HCT116 (cell line): ENCODE data around the gene MED13L. TPM values are rescaled to one million over a fixed set of nuclear protein-coding genes. Genes with fewer than 3 reads are reported as not detected.

Experiments used
- ATAC-seq: fragments of 200-7000 bp; cut with Tn5 transposase; 2 replicates; pipeline ENCODE4 v1.9.1; 2020; ENCODE audit warnings: mild to moderate bottlenecking, moderate library complexity
- BruUV-seq: library from RNA; stranded (reverse); fragments of 400-500 nt; replicated peaks from 2 replicates; lab custom pipeline; 2021; lab: Mats Ljungman, UMichigan
- CTCF ChIA-PET: fragments of 300-600 bp; sonication (Branson Sonifier 250); formaldehyde crosslinking; loops from one replicate; lab custom pipeline; 2021; ENCODE audit warnings: antibody characterized with exemption; lab: Charles Lee
- POLR2A ChIA-PET: fragments of 300-600, 350-600 bp; sonication (Branson Sonifier 250); formaldehyde crosslinking; loops from one replicate; lab custom pipeline; 2021; ENCODE audit warnings: antibody characterized with exemption; lab: Charles Lee
- RAD21 ChIA-PET, 2 experiments: fragments of 300-600 bp; sonication (Branson Sonifier 250); formaldehyde crosslinking; loops; one replicate each; lab custom pipeline; 2023; ENCODE audit warnings: low total read pairs in 2 of 2; ENCODE audit not compliant: uncharacterized antibody in 2 of 2, unreplicated experiment in 2 of 2, low non-redundant PET in 1 of 2; lab: Charles Lee
- DNase-seq: peaks from one replicate; pipeline ENCODE4 v3.0.0-alpha.2; 2010; ENCODE audit warnings: low read depth, low spot score
- H2AFZ ChIP-seq: fragments of 200-600 bp; shearing (Covaris generic), sonication (generic); 2 replicates; pipeline ENCODE4 v1.6.1; 2017; ENCODE audit warnings: low read depth, mixed run types, mixed read lengths, antibody characterized with exemption, low read length; ENCODE audit not compliant: poor library complexity, severe bottlenecking
- H3K27ac ChIP-seq: 2 replicates; pipeline ENCODE4 v1.5.1; 2012; ENCODE audit warnings: low read depth, low read length
- H3K27me3 ChIP-seq: fragments of 200-600 bp; sonication (generic); 2 replicates; pipeline ENCODE4 v1.6.1; 2016; ENCODE audit warnings: mixed run types, low read length, mixed read lengths; ENCODE audit not compliant: insufficient read depth
- H3K36me3 ChIP-seq, 2 experiments: fragments of 200-500 bp in 1 of 2; fragments of 200-600 bp in 1 of 2; sonication (Bioruptor generic) in 1 of 2; sonication (generic) in 1 of 2; 2 replicates each; pipeline versions ENCODE4 v1.5.1 to v1.6.1; 2014 to 2016; ENCODE audit warnings: low read length in 2 of 2, inconsistent platforms in 1 of 2, mixed read lengths in 1 of 2, mixed run types in 1 of 2; ENCODE audit not compliant: insufficient read depth in 2 of 2, control insufficient read depth in 1 of 2
- H3K4me1 ChIP-seq, 2 experiments: fragments of 200-600 bp in 1 of 2; sonication (generic) in 1 of 2; 2 replicates each; pipeline versions ENCODE4 v1.5.1 to v1.6.1; 2012 to 2017; ENCODE audit warnings: low read length in 2 of 2, inconsistent platforms in 1 of 2, mild to moderate bottlenecking in 1 of 2, mixed read lengths in 1 of 2, mixed run types in 1 of 2, moderate library complexity in 1 of 2; ENCODE audit not compliant: insufficient read depth in 2 of 2, control insufficient read depth in 1 of 2
- H3K4me2 ChIP-seq: fragments of 200-600 bp; sonication (generic); 2 replicates; pipeline ENCODE4 v1.6.1; 2017; ENCODE audit warnings: mixed run types, low read length, mixed read lengths
- H3K4me3 ChIP-seq, 2 experiments: fragments of 200-600 bp in 1 of 2; sonication (generic) in 1 of 2; replicated peaks in 1 of 2; 2 replicates each; pipeline ENCODE4 v1.5.1; 2011 to 2016; ENCODE audit warnings: low read length in 2 of 2, control low read depth in 1 of 2, low read depth in 1 of 2, mild to moderate bottlenecking in 1 of 2, mixed read lengths in 1 of 2, mixed run types in 1 of 2
- H3K79me2 ChIP-seq: fragments of 200-600 bp; sonication (generic); 2 replicates; pipeline ENCODE4 v1.6.1; 2017; ENCODE audit warnings: mild to moderate bottlenecking, mixed run types, low read length, moderate library complexity, mixed read lengths; ENCODE audit not compliant: insufficient read depth
- H3K9ac ChIP-seq: fragments of 200-600 bp; sonication (generic); 2 replicates; pipeline ENCODE4 v1.6.1; 2016; ENCODE audit warnings: low read length, mixed read lengths
- H3K9me2 ChIP-seq: fragments of 200-600 bp; sonication (generic), shearing (Covaris generic); 2 replicates; pipeline ENCODE4 v1.6.1; 2017; ENCODE audit warnings: mixed run types, mild to moderate bottlenecking, moderate library complexity; ENCODE audit not compliant: insufficient read depth
- H3K9me3 ChIP-seq, 2 experiments: fragments of 200-500 bp in 1 of 2; fragments of 200-600 bp in 1 of 2; sonication (Bioruptor generic) in 1 of 2; sonication (generic) in 1 of 2; 2 replicates each; pipeline ENCODE4 v1.6.1; 2014 to 2017; ENCODE audit warnings: low read length in 2 of 2, mixed read lengths in 2 of 2, inconsistent platforms in 1 of 2, low read depth in 1 of 2, mild to moderate bottlenecking in 1 of 2, mixed run types in 1 of 2, moderate library complexity in 1 of 2; ENCODE audit not compliant: control insufficient read depth in 1 of 2, insufficient read depth in 1 of 2
- H4K20me1 ChIP-seq: fragments of 200-600 bp; sonication (generic), shearing (Covaris generic); 2 replicates; pipeline ENCODE4 v1.6.1; 2017; ENCODE audit warnings: mixed run types, mild to moderate bottlenecking, moderate library complexity; ENCODE audit not compliant: insufficient read depth
- ATF3 ChIP-seq: IDR thresholded peaks from 2 replicates; pipeline ENCODE4 v1.6.1; 2012
- CBX3 ChIP-seq: IDR thresholded peaks from 2 replicates; pipeline ENCODE4 v1.6.1; 2012; ENCODE audit warnings: low read depth
- CEBPB ChIP-seq: IDR thresholded peaks from 2 replicates; pipeline ENCODE4 v1.6.1; 2012; ENCODE audit warnings: low read depth
- CTCF ChIP-seq, 3 experiments: fragments of 200-600 bp in 1 of 3; sonication (generic) in 1 of 3; IDR thresholded peaks in 2 of 3; conservative IDR thresholded peaks in 1 of 3; 2 replicates each; pipeline ENCODE4 v1.5.1; 2012 to 2017; ENCODE audit warnings: low read depth in 2 of 3, low read length in 2 of 3, antibody characterized with exemption in 1 of 3, borderline replicate concordance in 1 of 3, control low read depth in 1 of 3, mild to moderate bottlenecking in 1 of 3, mixed read lengths in 1 of 3, mixed run types in 1 of 3, moderate library complexity in 1 of 3; ENCODE audit not compliant: insufficient read depth in 1 of 3
- EGR1 ChIP-seq: IDR thresholded peaks from 2 replicates; pipeline ENCODE4 v1.6.1; 2012; ENCODE audit warnings: low read depth
- ELF1 ChIP-seq: IDR thresholded peaks from 2 replicates; pipeline ENCODE4 v1.6.1; 2012; ENCODE audit warnings: low read depth, borderline replicate concordance
- EZH2phosphoT487 ChIP-seq: fragments of 200-600 bp; IDR thresholded peaks from 2 replicates; pipeline ENCODE4 v1.6.1; 2018; ENCODE audit warnings: antibody characterized with exemption, borderline replicate concordance
- JUND ChIP-seq: IDR thresholded peaks from 2 replicates; pipeline ENCODE4 v1.6.1; 2012
- MAX ChIP-seq: IDR thresholded peaks from 2 replicates; pipeline ENCODE4 v1.6.1; 2012
- POLR2A ChIP-seq: IDR thresholded peaks from 2 replicates; pipeline ENCODE4 v1.7.0; 2011; ENCODE audit warnings: borderline replicate concordance; ENCODE audit not compliant: insufficient read depth, insufficient read length; ENCODE audit errors: extremely low read depth
- POLR2AphosphoS5 ChIP-seq: IDR thresholded peaks from 2 replicates; pipeline ENCODE4 v1.6.1; 2011; ENCODE audit warnings: mild to moderate bottlenecking, low read depth, low read length, moderate library complexity
- REST ChIP-seq: IDR thresholded peaks from 2 replicates; pipeline ENCODE4 v1.6.1; 2012; ENCODE audit warnings: low read depth
- SIN3A ChIP-seq: IDR thresholded peaks from 2 replicates; pipeline ENCODE4 v1.6.1; 2012; ENCODE audit warnings: low read depth
- SP1 ChIP-seq: IDR thresholded peaks from 2 replicates; pipeline ENCODE4 v1.6.1; 2012; ENCODE audit warnings: low read depth
- SRF ChIP-seq: IDR thresholded peaks from 2 replicates; pipeline ENCODE4 v1.6.1; 2012; ENCODE audit warnings: low read depth
- TCF7L2 ChIP-seq: IDR thresholded peaks from 2 replicates; pipeline ENCODE4 v1.7.0; 2011; ENCODE audit warnings: borderline replicate concordance, inconsistent platforms; ENCODE audit not compliant: insufficient read depth, insufficient read length; ENCODE audit errors: extremely low read depth
- YY1 ChIP-seq: IDR thresholded peaks from 2 replicates; pipeline ENCODE4 v1.6.1; 2011; ENCODE audit warnings: low read length, low read depth, moderate library complexity, mild to moderate bottlenecking; ENCODE audit not compliant: insufficient replicate concordance; ENCODE audit errors: extremely low read depth
- ZBTB33 ChIP-seq: IDR thresholded peaks from 2 replicates; pipeline ENCODE4 v1.6.1; 2011; ENCODE audit warnings: mild to moderate bottlenecking, low read length, moderate library complexity; ENCODE audit not compliant: insufficient replicate concordance; ENCODE audit errors: extremely low read depth
- ZNF274 ChIP-seq: fragments of 200-500 bp; sonication (Bioruptor generic); IDR thresholded peaks from 2 replicates; pipeline ENCODE4 v1.6.1; 2014; ENCODE audit warnings: mild to moderate bottlenecking, low read depth, low read length, inconsistent platforms
- intact Hi-C: fragments of 100-400 bp; cut with micrococcal nuclease; formaldehyde crosslinking; loops from 2 replicates; pipeline ENCODE4 v1.10.0; 2022
- total RNA-seq: library from RNA; stranded (reverse); gene quantifications from one replicate; pipeline ENCODE4 v1.2.1, GENCODE V29; 2021; ENCODE audit not compliant: unreplicated experiment

MED13L gene
- total RNA-seq, 1 experiment from 2014 or later, result 176 TPM

GRCh38 chr12:116057356-116057755 is 220.1 kb downstream of the MED13L start:
- no peaks in the 10 kb centered on the region for H3K36me3 ChIP-seq
- ChIA-PET CTCF (interaction anchor here (1.6 kb wide), 1 partner anchor 10 kb away, joined by 4 read pairs; no protein-coding TSS in a partner anchor), POLR2A (no interaction called here), RAD21 (no interaction called here)
- H3K4me1 ChIP-seq, result peaks cover 6 to 21% of the 10 kb centered on the region in 2 experiments; a peak in 3 of 4 replicates
- no peak overlapping the region for H3K4me2 ChIP-seq
- peaks cover 30% of the 10 kb centered on the region for H4K20me1 ChIP-seq
- no peaks in the 10 kb centered on the region for H3K27me3 ChIP-seq
- H3K9ac ChIP-seq, result no peak overlapping the region
- DNase-seq (no peak), ATAC-seq (no peak)
- no peak overlapping the region for H2AFZ ChIP-seq
- peaks cover 100% of the 10 kb centered on the region for H3K79me2 ChIP-seq
- intact Hi-C loops, result no loop called here
- H3K9me2 ChIP-seq, result no peaks in the 10 kb centered on the region
- no peaks in the 10 kb centered on the region for H3K9me3 ChIP-seq
- no peak overlapping the region for H3K4me3 ChIP-seq
- BruUV-seq, result no TSS peak
- TF ChIP-seq ZBTB33 (no peak), MAX (no peak), CBX3 (no peak), YY1 (no peak), ELF1 (no peak), REST (no peak), JUND (no peak), SIN3A (no peak), EGR1 (no peak), POLR2AphosphoS5 (no peak), CEBPB (no peak), SP1 (no peak), ZNF274 (no peak), POLR2A (no peak), SRF (no peak), EZH2phosphoT487 (no peak), TCF7L2 (no peak), CTCF (IDR thresholded peaks at IDR 0.05 in 2 of 3, conservative IDR thresholded peaks at IDR 0.05 in 1 of 3; ENCODE audit: borderline replicate concordance in 1 of 3, insufficient read depth in 1 of 3, low read depth in 2 of 3, low read length in 2 of 3) (no peak), ATF3 (no peak)
- no peak overlapping the region for H3K27ac ChIP-seq
